Embryonic facial prominence (tissue), 1 donor: ENCODE measurements around the gene AIRE.
A peak's percentile ranks its signal among the peaks of the same experiment; 100 is the strongest.
"Not testable (repeated sequence)": the region's sequence is repeated elsewhere in the genome, so short reads cannot be mapped to it uniquely, and the experiment has no call there.

Experiments used
- DNase-seq: peaks from one replicate; pipeline ENCODE4 v3.0.0-alpha.2; 2016; ENCODE audit errors: extremely low spot score

Gene AIRE

DNA sequence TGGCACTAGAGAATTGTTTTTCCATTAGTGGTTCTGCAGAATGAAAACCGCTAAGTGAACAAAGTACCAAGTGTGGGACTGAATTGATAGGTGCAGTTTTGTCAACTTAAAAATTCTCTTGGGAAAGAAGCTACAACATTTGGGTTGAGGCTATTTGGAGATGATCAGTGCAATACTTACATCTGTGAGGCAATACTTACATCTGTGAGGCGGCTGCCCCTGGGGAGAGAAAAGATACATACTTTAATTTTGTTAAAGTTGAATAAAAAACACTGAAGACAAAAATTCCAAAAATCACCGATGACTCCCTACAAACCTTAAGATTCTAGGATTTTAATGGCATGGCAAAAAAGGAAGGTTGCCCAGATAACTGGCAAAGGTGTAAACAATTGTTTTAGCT lies 51.8 kb downstream of the AIRE start:
- no peak for DNase-seq

- peak; percentile 42 for DNase-seq
These were observed 52.5 kb downstream of the AIRE start for GRCh38 chr21:44337941-44338895.

GRCh38 chr21:44338971-44339910 lies 53.6 kb downstream of the AIRE start, which contains the start of gene CFAP410:
Gene CFAP410, minus strand, starts transcription at chr21:44339390. Its CDS starts 196 bp downstream, at chr21:44339194.
- peak; percentile 88 for DNase-seq

GRCh38 chr21:44341726-44342458 lies 56.2 kb downstream of the AIRE start:
- not testable (repeated sequence) for DNase-seq

DNA sequence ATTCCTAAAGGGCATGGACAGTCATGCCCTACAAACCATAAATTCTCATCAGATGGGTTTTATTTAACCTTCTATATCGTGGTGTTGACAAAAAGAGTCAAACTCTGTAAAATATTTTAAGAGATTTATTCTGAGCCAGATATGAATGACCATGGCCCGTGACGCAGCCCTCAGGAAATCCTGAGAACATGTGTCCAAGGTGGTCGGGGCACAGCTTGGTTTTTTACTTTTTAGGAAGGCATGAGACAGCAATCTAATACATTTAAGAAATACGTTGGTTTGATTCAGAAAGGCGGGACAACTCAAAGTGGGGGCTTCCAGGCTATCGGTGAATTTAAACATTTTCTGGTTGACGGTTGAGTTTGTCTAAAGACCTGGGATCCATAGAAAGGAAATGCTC lies 57.3 kb downstream of the AIRE start:
- DNase-seq: not testable (repeated sequence)

GRCh38 chr21:44344541-44345183 lies 59.0 kb downstream of the AIRE start:
- DNase-seq: no peak

GRCh38 chr21:44345495-44345894 lies 59.8 kb downstream of the AIRE start:
- DNase-seq: no peak

DNA sequence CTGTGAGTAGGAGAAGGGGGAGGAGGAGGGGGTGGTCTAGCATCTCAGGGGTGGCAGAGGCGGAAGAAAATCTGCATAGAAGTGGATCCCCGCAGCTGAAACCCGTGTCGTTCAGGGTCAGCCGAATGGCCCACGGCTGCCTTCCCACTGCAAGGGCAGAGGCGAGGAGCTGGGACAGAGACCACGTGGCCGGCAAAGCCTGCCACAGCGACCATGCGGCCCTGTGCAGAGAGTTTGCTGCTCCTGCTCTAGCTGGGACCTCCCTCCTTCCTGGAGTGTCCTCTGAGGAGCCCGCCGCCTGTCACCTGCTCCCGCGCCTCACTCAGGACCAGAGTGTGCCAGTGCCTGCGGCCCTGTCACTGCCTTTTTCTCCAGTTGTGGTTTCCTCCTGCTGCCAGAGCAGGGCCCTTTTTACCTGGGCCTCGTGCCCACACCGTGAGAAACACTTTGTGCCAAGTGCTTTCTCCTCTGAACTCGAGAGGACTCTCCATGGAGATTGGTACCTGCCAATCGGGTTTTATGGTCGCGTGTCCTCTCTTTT lies 62.3 kb downstream of the AIRE start:
- no peak for DNase-seq
